Smooth muscle cell (in vitro differentiated cells): ENCODE measurements around the gene MYLK4. TPM values are rescaled to one million over a fixed set of nuclear protein-coding genes. Genes with fewer than 3 reads are reported as not detected.

Experiments
- DNase-seq: peaks from one replicate; lab custom pipeline; 2025; ENCODE audit not compliant: unreplicated experiment; lab: John Stamatoyannopoulos, UW
- H2AFZ ChIP-seq: fragments of 200-600 bp; sonication (generic); 2 replicates; pipeline ENCODE4 v1.6.0; 2016; ENCODE audit warnings: antibody characterized with exemption, low read depth, mild to moderate bottlenecking
- H3F3A ChIP-seq: fragments of 200-600 bp; sonication (generic); 2 replicates; pipeline ENCODE4 v1.6.0; 2017; ENCODE audit warnings: antibody characterized with exemption, low read depth
- H3K27ac ChIP-seq: fragments of 200-600 bp; sonication (generic); 2 replicates; pipeline ENCODE4 v1.5.1; 2016; ENCODE audit warnings: low read depth, mild to moderate bottlenecking
- H3K27me3 ChIP-seq: fragments of 200-600 bp; sonication (generic); 2 replicates; pipeline ENCODE4 v1.6.1; 2016; ENCODE audit warnings: low read depth, mild to moderate bottlenecking
- H3K36me3 ChIP-seq: fragments of 200-600 bp; sonication (generic); 2 replicates; pipeline ENCODE4 v1.5.1; 2016; ENCODE audit warnings: low read depth
- H3K4me1 ChIP-seq: fragments of 200-600 bp; sonication (generic); 2 replicates; pipeline ENCODE4 v1.5.1; 2016; ENCODE audit warnings: low read depth
- H3K4me2 ChIP-seq: fragments of 200-600 bp; sonication (generic); 2 replicates; pipeline ENCODE4 v1.6.0; 2016; ENCODE audit warnings: mild to moderate bottlenecking
- H3K4me3 ChIP-seq: fragments of 200-600 bp; sonication (generic); 2 replicates; pipeline ENCODE4 v1.5.1; 2016; ENCODE audit warnings: mild to moderate bottlenecking
- H3K79me2 ChIP-seq: fragments of 200-600 bp; sonication (generic); 2 replicates; pipeline ENCODE4 v1.6.0; 2016; ENCODE audit warnings: low read depth, mild to moderate bottlenecking
- H3K9ac ChIP-seq: fragments of 200-600 bp; sonication (generic); 2 replicates; pipeline ENCODE4 v1.6.0; 2016; ENCODE audit warnings: low read depth
- H3K9me3 ChIP-seq: fragments of 200-600 bp; sonication (generic); replicated peaks from 2 replicates; pipeline ENCODE4 v1.5.1; 2016; ENCODE audit warnings: low read depth
- H4K20me1 ChIP-seq: fragments of 200-600 bp; sonication (generic); 2 replicates; pipeline ENCODE4 v1.6.0; 2016; ENCODE audit warnings: low read depth
- WGBS: methylation state at CpG from one replicate; pipeline ENCODE4 v1.1.7; 2016; ENCODE audit warnings: low lambda C conversion rate; 5-methylcytosine and 5-hydroxymethylcytosine counted together
- polyA plus RNA-seq: library from polyadenylated mRNA; unstranded; fragments of >200 nt; fragmentation: Nextera tagmentation; extraction: Ambion mirVana; gene quantifications from 2 replicates; pipeline ENCODE4 v1.2.1, GENCODE V29; 2016
- total RNA-seq: library from RNA; depleted of rRNA; stranded (reverse); fragments of >200 nt; gene quantifications from 2 replicates; pipeline ENCODE4 v1.2.3, GENCODE V29; 2014
- TF ChIP-seq, protein P1 (sequence below): fragments of 200-600 bp; sonication (generic); IDR thresholded peaks from 2 replicates; pipeline ENCODE4 v1.5.1; 2017; ENCODE audit warnings: borderline replicate concordance, mild to moderate bottlenecking, antibody characterized with exemption; ENCODE audit not compliant: insufficient read depth, poor library complexity, severe bottlenecking

The MYLK4 gene
- total and polyA plus RNA-seq, 2 experiments from 2014 or later, result 0.21 to 0.90 TPM

DNA sequence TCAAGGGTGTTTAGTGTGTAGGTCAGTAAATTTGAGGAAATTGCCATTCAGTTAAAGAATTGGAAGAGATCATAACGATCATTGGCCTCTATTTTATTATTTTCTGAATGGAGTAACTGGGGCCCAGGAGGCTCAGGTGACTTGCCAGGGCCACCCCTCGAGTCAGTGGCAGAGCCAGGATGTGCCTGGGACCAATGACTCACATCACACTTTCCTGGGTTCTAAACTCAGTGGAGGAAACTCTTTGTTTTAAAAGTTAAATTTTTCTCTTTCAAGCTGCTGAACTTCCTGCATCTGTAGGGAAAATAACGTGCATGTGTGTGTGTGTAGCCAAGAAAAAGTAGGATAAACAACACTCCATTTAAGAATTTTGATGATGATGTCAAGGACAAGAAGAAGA, 135.5 kb downstream of the MYLK4 start:
- Histone ChIP-seq H2AFZ (no peak overlapping the region), H3K27me3 (no peaks in the 10 kb centered on the region), H3K4me1 (no peaks in the 10 kb centered on the region), H3K79me2 (no peaks in the 10 kb centered on the region), H3K9ac (no peak overlapping the region), H3K36me3 (no peaks in the 10 kb centered on the region), H3K9me3 (no peaks in the 10 kb centered on the region), H4K20me1 (no peaks in the 10 kb centered on the region), H3K27ac (no peak overlapping the region), H3K4me2 (no peak overlapping the region), H3F3A (no peaks in the 10 kb centered on the region), H3K4me3 (no peak overlapping the region)
- TF ChIP-seq, protein P1, sequence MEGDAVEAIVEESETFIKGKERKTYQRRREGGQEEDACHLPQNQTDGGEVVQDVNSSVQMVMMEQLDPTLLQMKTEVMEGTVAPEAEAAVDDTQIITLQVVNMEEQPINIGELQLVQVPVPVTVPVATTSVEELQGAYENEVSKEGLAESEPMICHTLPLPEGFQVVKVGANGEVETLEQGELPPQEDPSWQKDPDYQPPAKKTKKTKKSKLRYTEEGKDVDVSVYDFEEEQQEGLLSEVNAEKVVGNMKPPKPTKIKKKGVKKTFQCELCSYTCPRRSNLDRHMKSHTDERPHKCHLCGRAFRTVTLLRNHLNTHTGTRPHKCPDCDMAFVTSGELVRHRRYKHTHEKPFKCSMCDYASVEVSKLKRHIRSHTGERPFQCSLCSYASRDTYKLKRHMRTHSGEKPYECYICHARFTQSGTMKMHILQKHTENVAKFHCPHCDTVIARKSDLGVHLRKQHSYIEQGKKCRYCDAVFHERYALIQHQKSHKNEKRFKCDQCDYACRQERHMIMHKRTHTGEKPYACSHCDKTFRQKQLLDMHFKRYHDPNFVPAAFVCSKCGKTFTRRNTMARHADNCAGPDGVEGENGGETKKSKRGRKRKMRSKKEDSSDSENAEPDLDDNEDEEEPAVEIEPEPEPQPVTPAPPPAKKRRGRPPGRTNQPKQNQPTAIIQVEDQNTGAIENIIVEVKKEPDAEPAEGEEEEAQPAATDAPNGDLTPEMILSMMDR, result no peak
- DNase-seq, result no peak
- WGBS, result 79% methylated on average over 3 of the region's 3 CpGs

DNA sequence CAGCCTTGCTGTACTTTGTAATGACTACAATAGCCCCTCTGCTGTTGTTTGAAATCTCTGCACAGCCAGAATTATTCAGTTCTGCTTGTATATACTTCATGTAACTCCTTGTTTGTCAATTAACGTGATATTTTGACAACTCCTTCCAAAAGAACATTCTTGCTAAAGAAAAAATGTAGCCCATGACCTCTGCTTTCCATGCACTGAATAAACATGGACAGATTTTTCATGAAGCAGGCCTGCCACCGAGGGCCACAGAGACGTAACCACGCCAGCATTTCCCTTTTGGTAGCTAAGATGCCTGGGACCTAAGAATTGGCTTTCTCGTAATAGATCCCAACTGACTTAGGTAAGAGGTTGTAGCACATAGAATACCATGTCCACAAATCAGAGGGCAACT, 135.9 kb downstream of the MYLK4 start:
- H3F3A ChIP-seq, result no peaks in the 10 kb centered on the region
- WGBS, result 94% methylated on average over 5 of the region's 5 CpGs
- H3K4me2 ChIP-seq, result no peak overlapping the region
- H3K79me2 ChIP-seq, result no peaks in the 10 kb centered on the region
- no peak for DNase-seq
- no peak overlapping the region for H3K9ac ChIP-seq
- no peak overlapping the region for H3K4me3 ChIP-seq
- no peaks in the 10 kb centered on the region for H3K27me3 ChIP-seq
- H3K27ac ChIP-seq, result no peak overlapping the region
- H2AFZ ChIP-seq, result no peak overlapping the region
- no peaks in the 10 kb centered on the region for H3K9me3 ChIP-seq
- H4K20me1 ChIP-seq, result no peaks in the 10 kb centered on the region
- TF ChIP-seq, protein P1, result no peak
- no peaks in the 10 kb centered on the region for H3K36me3 ChIP-seq
- no peaks in the 10 kb centered on the region for H3K4me1 ChIP-seq

GRCh38 chr6:2614155-2614554, 136.6 kb downstream of the MYLK4 start:
- H3K27me3 ChIP-seq, result no peaks in the 10 kb centered on the region
- H3K4me3 ChIP-seq, result no peak overlapping the region
- H3K4me2 ChIP-seq, result no peak overlapping the region
- H4K20me1 ChIP-seq, result no peaks in the 10 kb centered on the region
- H3K27ac ChIP-seq, result no peak overlapping the region
- H3K9me3 ChIP-seq, result no peaks in the 10 kb centered on the region
- no peak overlapping the region for H2AFZ ChIP-seq
- no peak for DNase-seq
- no peak overlapping the region for H3K9ac ChIP-seq
- no peaks in the 10 kb centered on the region for H3F3A ChIP-seq
- no peaks in the 10 kb centered on the region for H3K36me3 ChIP-seq
- WGBS, result 97% methylated on average over 6 of the region's 6 CpGs
- no peaks in the 10 kb centered on the region for H3K4me1 ChIP-seq
- TF ChIP-seq, protein P1, result no peak
- H3K79me2 ChIP-seq, result no peaks in the 10 kb centered on the region

Other genes with a start within 250 kb of the MYLK4 start
- gene WRNIP1, start 14.5 kb upstream of the MYLK4 start, total RNA-seq, result 20.0 and 27.0 TPM in 2 replicates
- 29.6 and 33.8 TPM in 2 replicates for gene WRNIP1, start 14.5 kb upstream of the MYLK4 start, polyA plus RNA-seq
- 10.5 and 14.8 TPM in 2 replicates for gene SERPINB1, start 90.9 kb upstream of the MYLK4 start, total RNA-seq
- gene SERPINB1, start 90.9 kb upstream of the MYLK4 start, polyA plus RNA-seq, result 17.7 and 21.9 TPM in 2 replicates
- 22.4 and 23.7 TPM in 2 replicates for gene SERPINB9, start 152.4 kb upstream of the MYLK4 start, total RNA-seq
- gene SERPINB9, start 152.4 kb upstream of the MYLK4 start, polyA plus RNA-seq, result 12.9 and 14.5 TPM in 2 replicates
- 67.8 and 85.1 TPM in 2 replicates for gene SERPINB6, start 220.6 kb upstream of the MYLK4 start, total RNA-seq
- gene SERPINB6, start 220.6 kb upstream of the MYLK4 start, polyA plus RNA-seq, result 116 and 118 TPM in 2 replicates
- gene NQO2, start 249.0 kb upstream of the MYLK4 start, total RNA-seq, result 12.9 and 16.4 TPM in 2 replicates
- 33.6 and 49.0 TPM in 2 replicates for gene NQO2, start 249.0 kb upstream of the MYLK4 start, polyA plus RNA-seq